Duodenal mucosa (tissue), 2 donors: ENCODE results near the gene S100A11.
A peak's percentile ranks its signal among the peaks of the same experiment; 100 is the strongest.

Source experiments
- H3K27ac ChIP-seq: one replicate; pipeline ENCODE4 v1.7.0; 2013; ENCODE audit warnings: low read depth, low read length
- H3K27me3 ChIP-seq, 2 donors: one replicate each; pipeline ENCODE4 v1.7.0; 2013; ENCODE audit warnings: low read length in 2 of 2, control low read depth in 1 of 2; ENCODE audit not compliant: insufficient read depth in 2 of 2, control insufficient read depth in 1 of 2
- H3K36me3 ChIP-seq, 2 donors: one replicate each; pipeline ENCODE4 v1.7.0; 2013; ENCODE audit warnings: low read length in 2 of 2, control low read depth in 1 of 2; ENCODE audit not compliant: insufficient read depth in 2 of 2, control insufficient read depth in 1 of 2
- H3K4me1 ChIP-seq, 2 donors: one replicate each; pipeline ENCODE4 v1.7.0; 2013; ENCODE audit warnings: low read length in 2 of 2, control low read depth in 1 of 2; ENCODE audit not compliant: insufficient read depth in 2 of 2, control insufficient read depth in 1 of 2
- H3K4me3 ChIP-seq, 2 donors: one replicate each; pipeline ENCODE4 v1.7.0; 2013; ENCODE audit warnings: low read length in 2 of 2, low read depth in 1 of 2
- H3K9ac ChIP-seq, 2 donors: one replicate each; pipeline ENCODE4 v1.7.0; 2013; ENCODE audit warnings: low read length in 2 of 2, low read depth in 1 of 2
- H3K9me3 ChIP-seq, 2 donors: one replicate each; pipeline ENCODE4 v1.7.0; 2013; ENCODE audit warnings: low read length in 2 of 2, control low read depth in 1 of 2; ENCODE audit not compliant: control insufficient read depth in 1 of 2

Gene S100A11

GRCh38 chr1:152053375-152053774, 16.6 kb upstream of the S100A11 start:
- H3K36me3 ChIP-seq: no peaks in the 10 kb centered on the region
- no peak overlapping the region for H3K9ac ChIP-seq
- H3K27me3 ChIP-seq: peaks cover 0 to 5% of the 10 kb centered on the region in 2 donors
- no peak overlapping the region for H3K4me3 ChIP-seq
- no peak overlapping the region for H3K27ac ChIP-seq
- H3K4me1 ChIP-seq: peaks cover 4 to 15% of the 10 kb centered on the region in 2 donors
- no peaks in the 10 kb centered on the region for H3K9me3 ChIP-seq

- no peak overlapping the region for H3K27ac ChIP-seq
- no peak overlapping the region for H3K9ac ChIP-seq
- H3K9me3 ChIP-seq: no peaks in the 10 kb centered on the region
- no peak overlapping the region for H3K4me3 ChIP-seq
- H3K36me3 ChIP-seq: no peaks in the 10 kb centered on the region
- H3K4me1 ChIP-seq: peaks cover 12 to 22% of the 10 kb centered on the region in 2 donors
- H3K27me3 ChIP-seq: peaks cover 0 to 5% of the 10 kb centered on the region in 2 donors
Observed at GRCh38 chr1:152052606-152053005, 15.8 kb upstream of the S100A11 start.

- peaks cover 0 to 5% of the 10 kb centered on the region in 2 donors for H3K27me3 ChIP-seq
- no peak overlapping the region for H3K27ac ChIP-seq
Observed at GRCh38 chr1:152050886-152051675, 14.3 kb upstream of the S100A11 start.

GRCh38 chr1:152049291-152050083, 12.7 kb upstream of the S100A11 start:
- H3K36me3 ChIP-seq: no peaks in the 10 kb centered on the region
- H3K4me1 ChIP-seq: peaks cover 18 to 29% of the 10 kb centered on the region in 2 donors
- no peak overlapping the region for H3K27ac ChIP-seq

More at GRCh38 chr1:152050886-152051675, 14.3 kb upstream of the S100A11 start:
- H3K4me1 ChIP-seq: peaks cover 18 to 29% of the 10 kb centered on the region in 2 donors
- H3K9me3 ChIP-seq: no peaks in the 10 kb centered on the region
- no peak overlapping the region for H3K9ac ChIP-seq
- H3K4me3 ChIP-seq: no peak overlapping the region
- no peaks in the 10 kb centered on the region for H3K36me3 ChIP-seq

GRCh38 chr1:152048416-152049009, 11.7 kb upstream of the S100A11 start:
- H3K4me1 ChIP-seq: peaks cover 18 to 29% of the 10 kb centered on the region in 2 donors
- H3K27me3 ChIP-seq: no peaks in the 10 kb centered on the region
- H3K9me3 ChIP-seq: no peaks in the 10 kb centered on the region
- peak overlapping the region; percentile 40 to 56 for H3K4me3 ChIP-seq
- peak overlapping the region; percentile 65 to 74 for H3K9ac ChIP-seq
- peak overlapping the region; percentile 81 for H3K27ac ChIP-seq
- no peaks in the 10 kb centered on the region for H3K36me3 ChIP-seq

More at GRCh38 chr1:152049291-152050083, 12.7 kb upstream of the S100A11 start:
- Histone ChIP-seq H3K9me3 (no peaks in the 10 kb centered on the region), H3K4me3 (no peak overlapping the region), H3K27me3 (peaks cover 0 to 5% of the 10 kb centered on the region in 2 donors), H3K9ac (no peak overlapping the region)

GRCh38 chr1:152047730-152048415, 11.1 kb upstream of the S100A11 start:
- Histone ChIP-seq H3K27me3 (no peaks in the 10 kb centered on the region), H3K4me1 (peaks cover 18 to 29% of the 10 kb centered on the region in 2 donors), H3K9ac (peak overlapping the region; percentile 65 to 74), H3K27ac (peak overlapping the region; percentile 81), H3K4me3 (peak overlapping the region; percentile 40 to 56), H3K36me3 (no peaks in the 10 kb centered on the region), H3K9me3 (no peaks in the 10 kb centered on the region)

- no peaks in the 10 kb centered on the region for H3K27me3 ChIP-seq
- peak overlapping the region; percentile 65 to 74 for H3K9ac ChIP-seq
- peak overlapping the region; percentile 40 to 56 for H3K4me3 ChIP-seq
- H3K9me3 ChIP-seq: no peaks in the 10 kb centered on the region
- H3K36me3 ChIP-seq: no peaks in the 10 kb centered on the region
- peak overlapping the region; percentile 81 for H3K27ac ChIP-seq
- peaks cover 18 to 29% of the 10 kb centered on the region in 2 donors for H3K4me1 ChIP-seq
Observed at GRCh38 chr1:152047413-152047729, 10.6 kb upstream of the S100A11 start.

GRCh38 chr1:152044386-152044785, 7.6 kb upstream of the S100A11 start:
- Histone ChIP-seq H3K4me3 (no peak overlapping the region), H3K36me3 (no peaks in the 10 kb centered on the region), H3K27me3 (no peaks in the 10 kb centered on the region), H3K9me3 (no peaks in the 10 kb centered on the region), H3K4me1 (peaks cover 24 to 31% of the 10 kb centered on the region in 2 donors), H3K27ac (no peak overlapping the region), H3K9ac (no peak overlapping the region)

- Histone ChIP-seq H3K4me1 (peaks cover 24 to 31% of the 10 kb centered on the region in 2 donors), H3K27ac (no peak overlapping the region), H3K27me3 (no peaks in the 10 kb centered on the region), H3K9ac (no peak overlapping the region), H3K36me3 (no peaks in the 10 kb centered on the region), H3K9me3 (no peaks in the 10 kb centered on the region), H3K4me3 (no peak overlapping the region)
Observed at GRCh38 chr1:152043870-152044269, 7.1 kb upstream of the S100A11 start.
